Measurements from ENCODE around the gene IL5RA. TPM values are rescaled to one million over a fixed set of nuclear protein-coding genes. Genes with fewer than 3 reads are reported as not detected.

Gene IL5RA
- polyA plus RNA-seq, 1 experiment: not detected

GRCh38 chr3:3129579-3129978 lies 19.4 kb upstream of the IL5RA start:
- Histone ChIP-seq H3K27me3 (ENCODE audit: control insufficient read depth, insufficient read depth, low read length) (no peaks in the 10 kb centered on the region), H3K4me3 (ENCODE audit: low read depth, low read length) (no peak overlapping the region), H3K36me3 (ENCODE audit: control insufficient read depth, insufficient read depth, low read length) (peaks cover 3% of the 10 kb centered on the region)
- TF ChIP-seq, protein P1, sequence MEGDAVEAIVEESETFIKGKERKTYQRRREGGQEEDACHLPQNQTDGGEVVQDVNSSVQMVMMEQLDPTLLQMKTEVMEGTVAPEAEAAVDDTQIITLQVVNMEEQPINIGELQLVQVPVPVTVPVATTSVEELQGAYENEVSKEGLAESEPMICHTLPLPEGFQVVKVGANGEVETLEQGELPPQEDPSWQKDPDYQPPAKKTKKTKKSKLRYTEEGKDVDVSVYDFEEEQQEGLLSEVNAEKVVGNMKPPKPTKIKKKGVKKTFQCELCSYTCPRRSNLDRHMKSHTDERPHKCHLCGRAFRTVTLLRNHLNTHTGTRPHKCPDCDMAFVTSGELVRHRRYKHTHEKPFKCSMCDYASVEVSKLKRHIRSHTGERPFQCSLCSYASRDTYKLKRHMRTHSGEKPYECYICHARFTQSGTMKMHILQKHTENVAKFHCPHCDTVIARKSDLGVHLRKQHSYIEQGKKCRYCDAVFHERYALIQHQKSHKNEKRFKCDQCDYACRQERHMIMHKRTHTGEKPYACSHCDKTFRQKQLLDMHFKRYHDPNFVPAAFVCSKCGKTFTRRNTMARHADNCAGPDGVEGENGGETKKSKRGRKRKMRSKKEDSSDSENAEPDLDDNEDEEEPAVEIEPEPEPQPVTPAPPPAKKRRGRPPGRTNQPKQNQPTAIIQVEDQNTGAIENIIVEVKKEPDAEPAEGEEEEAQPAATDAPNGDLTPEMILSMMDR (IDR thresholded peaks at IDR 0.05; ENCODE audit: insufficient read depth, low read depth, low read length): no peak
- ChIA-PET POLR2A (no interaction called here), CTCF (interaction anchor here (0.6 to 1.1 kb wide), 2 partner anchors 50 to 84 kb away, joined by 3 to 4 read pairs; partner anchors contain the start of gene CRBN)
- DNase-seq (ENCODE audit: low read depth): no peak

DNA sequence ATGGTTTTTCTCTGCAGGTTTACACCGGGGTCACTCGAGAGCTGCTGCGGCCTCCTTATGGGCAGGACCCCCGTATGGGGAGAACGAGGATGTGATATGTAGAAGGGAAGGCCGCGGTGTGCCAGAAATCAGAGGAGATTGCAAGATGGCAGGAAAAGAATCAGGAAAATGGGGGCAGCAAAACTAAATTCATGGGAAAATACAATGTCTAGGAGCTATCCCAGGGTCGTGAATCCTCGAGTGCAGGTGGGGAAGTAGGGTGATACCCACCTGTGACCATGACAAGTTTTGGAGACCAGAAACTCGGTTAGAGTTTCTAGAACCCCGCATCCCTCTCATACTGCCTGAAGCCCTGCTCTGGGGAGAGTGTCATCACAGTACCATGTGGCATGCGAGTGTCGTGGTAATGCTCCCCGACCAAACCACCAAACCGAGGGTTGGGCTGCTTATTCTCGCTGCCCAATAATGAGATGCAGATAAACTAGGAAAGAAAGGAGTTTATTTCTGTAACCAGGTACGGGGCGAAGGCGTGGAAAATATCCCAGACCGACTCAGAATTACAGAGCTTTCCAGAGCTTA lies 17.3 kb upstream of the IL5RA start:
- no peak for DNase-seq (ENCODE audit: low read depth)
- H3K4me3 ChIP-seq (ENCODE audit: low read depth, low read length): peak overlapping the region; percentile 99
- ChIA-PET CTCF (no interaction called here), POLR2A (no interaction called here)
- TF ChIP-seq, protein P1 (IDR thresholded peaks at IDR 0.05; ENCODE audit: insufficient read depth, low read depth, low read length): no peak
- H3K36me3 ChIP-seq (ENCODE audit: control insufficient read depth, insufficient read depth, low read length): peaks cover 3% of the 10 kb centered on the region
- no peaks in the 10 kb centered on the region for H3K27me3 ChIP-seq (ENCODE audit: control insufficient read depth, insufficient read depth, low read length)

DNA sequence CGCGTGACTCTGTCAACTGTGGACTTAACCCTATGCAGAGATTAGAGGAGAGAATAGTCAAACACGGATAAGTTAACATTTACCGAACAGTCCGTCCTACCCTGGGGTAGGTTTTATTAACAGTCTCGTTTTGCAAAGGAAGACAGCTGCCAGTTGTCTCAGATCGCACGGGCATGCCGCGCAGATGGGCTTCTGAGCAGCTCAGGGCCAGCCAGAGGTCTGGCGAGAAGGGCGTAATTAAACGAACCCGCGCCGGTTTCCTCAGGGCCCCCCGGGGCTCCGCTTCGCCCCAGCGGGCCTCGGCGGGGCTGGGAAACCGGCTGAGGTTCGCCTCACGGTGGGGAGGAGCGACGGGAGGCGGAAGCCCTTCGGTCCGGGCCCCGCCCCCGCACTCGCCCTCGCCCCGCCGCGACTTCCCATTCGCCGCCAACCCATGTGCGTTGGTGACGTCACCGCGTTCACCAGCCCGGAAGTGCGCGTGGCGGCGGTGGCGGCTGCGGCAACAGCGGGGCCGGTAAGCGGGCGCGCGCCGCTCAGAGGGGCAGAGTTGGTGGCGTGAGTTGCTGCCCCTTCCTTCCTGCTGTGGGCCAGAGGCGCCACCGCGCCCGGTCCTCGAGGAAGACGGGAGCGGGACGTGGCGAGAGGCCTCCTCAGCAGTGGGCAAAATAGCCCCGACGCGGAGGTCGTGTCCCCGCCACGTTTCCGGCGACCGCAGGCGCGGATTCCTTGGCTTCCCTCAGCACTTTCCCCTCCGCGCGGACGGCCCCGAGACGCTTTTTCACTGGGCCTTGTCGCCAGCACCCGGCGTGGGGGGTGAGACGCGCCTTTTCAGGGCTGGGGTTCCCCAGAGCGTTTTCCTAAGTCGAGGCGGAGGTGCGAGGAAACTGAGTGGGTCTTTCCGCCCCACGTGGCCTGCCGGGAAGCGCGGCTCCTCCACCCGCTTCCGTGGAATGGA lies 16.6 kb upstream of the IL5RA start, which contains the start of gene TRNT1:
Gene TRNT1 (plus strand): TSS at position 464 of the 955 bp plus-strand sequence. CDS start 2,101 bp downstream, outside the sequence.
- CTCF ChIA-PET: no interaction called here
- peak; percentile 47 for DNase-seq (ENCODE audit: low read depth)
- Histone ChIP-seq H3K27me3 (ENCODE audit: control insufficient read depth, insufficient read depth, low read length) (no peaks in the 10 kb centered on the region), H3K4me3 (ENCODE audit: low read depth, low read length) (peak within 1 kb of the TSS; percentile 99), H3K36me3 (ENCODE audit: control insufficient read depth, insufficient read depth, low read length) (peaks cover 3% of the 10 kb centered on the region)
- POLR2A ChIA-PET: no interaction called here
- TF ChIP-seq, protein P1 (IDR thresholded peaks at IDR 0.05; ENCODE audit: insufficient read depth, low read depth, low read length): no peak

DNA sequence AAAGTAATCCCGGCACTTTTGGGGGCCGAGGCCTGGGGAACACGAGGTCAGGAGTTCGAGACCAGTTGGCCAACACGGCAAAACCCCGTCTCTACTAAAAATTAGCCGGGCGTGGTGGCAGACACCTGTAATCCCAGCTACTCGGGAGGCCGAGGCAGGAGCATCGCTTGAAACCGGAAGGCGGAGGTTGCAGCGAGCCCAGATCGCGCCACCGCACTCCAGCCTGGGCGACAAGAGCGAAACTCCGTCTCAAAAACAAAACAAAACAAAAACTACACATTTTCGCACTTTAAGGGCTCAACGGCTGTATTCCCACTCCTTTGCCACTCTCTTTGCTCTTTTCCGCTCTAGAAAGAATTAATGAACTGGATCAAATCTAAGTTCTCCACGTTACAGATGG lies 15.8 kb upstream of the IL5RA start:
- ChIA-PET POLR2A (no interaction called here), CTCF (no interaction called here)
- H3K36me3 ChIP-seq (ENCODE audit: control insufficient read depth, insufficient read depth, low read length): peaks cover 3% of the 10 kb centered on the region
- TF ChIP-seq, protein P1 (IDR thresholded peaks at IDR 0.05; ENCODE audit: insufficient read depth, low read depth, low read length): no peak
- H3K4me3 ChIP-seq (ENCODE audit: low read depth, low read length): peak overlapping the region; percentile 99
- no peak for DNase-seq (ENCODE audit: low read depth)
- H3K27me3 ChIP-seq (ENCODE audit: control insufficient read depth, insufficient read depth, low read length): no peaks in the 10 kb centered on the region

GRCh38 chr3:3119393-3119851 lies 9.2 kb upstream of the IL5RA start:
- ChIA-PET CTCF (no interaction called here), POLR2A (no interaction called here)
- Histone ChIP-seq H3K4me3 (ENCODE audit: low read depth, low read length) (no peak overlapping the region), H3K27me3 (ENCODE audit: control insufficient read depth, insufficient read depth, low read length) (no peaks in the 10 kb centered on the region), H3K36me3 (ENCODE audit: control insufficient read depth, insufficient read depth, low read length) (no peaks in the 10 kb centered on the region)
- no peak for DNase-seq (ENCODE audit: low read depth)
- TF ChIP-seq, protein P1 (IDR thresholded peaks at IDR 0.05; ENCODE audit: insufficient read depth, low read depth, low read length): no peak

All from BJ (cell line).